DND-41 (cell line): ENCODE data around the gene LAMA2.

Experiments
- ATAC-seq: fragments of 200-7000 bp; cut with Tn5 transposase; 3 replicates; pipeline ENCODE4 v1.9.1; 2021; ENCODE audit warnings: low read depth; ENCODE audit not compliant: insufficient read depth
- DNase-seq: peaks from one replicate; pipeline ENCODE4 v3.0.0-alpha.2; 2020
- H2AFZ ChIP-seq: 2 replicates; pipeline ENCODE4 v1.6.0; 2012; ENCODE audit warnings: low read depth, low read length
- H3K27ac ChIP-seq: 2 replicates; pipeline ENCODE4 v1.5.1; 2012; ENCODE audit warnings: low read length, inconsistent platforms
- H3K27me3 ChIP-seq: fragments of 200-600 bp; sonication (generic); 2 replicates; pipeline ENCODE4 v1.6.0; 2012; ENCODE audit warnings: low read length, mild to moderate bottlenecking, inconsistent platforms; ENCODE audit not compliant: insufficient read depth, poor library complexity
- H3K36me3 ChIP-seq: 2 replicates; pipeline ENCODE4 v1.5.1; 2012; ENCODE audit warnings: low read length, inconsistent platforms; ENCODE audit not compliant: insufficient read depth
- H3K4me1 ChIP-seq: 2 replicates; pipeline ENCODE4 v1.5.1; 2012; ENCODE audit warnings: mild to moderate bottlenecking, low read length; ENCODE audit not compliant: insufficient read depth
- H3K4me2 ChIP-seq: 2 replicates; pipeline ENCODE4 v1.6.0; 2012; ENCODE audit warnings: mild to moderate bottlenecking, moderate library complexity, low read length, inconsistent platforms; ENCODE audit not compliant: insufficient read depth
- H3K4me3 ChIP-seq, 2 experiments: fragments of 200-600 bp in 1 of 2; shearing (Covaris generic) in 1 of 2; 2 replicates each; pipeline ENCODE4 v1.5.1; 2012 to 2016; ENCODE audit warnings: inconsistent platforms in 2 of 2, low read length in 2 of 2, mild to moderate bottlenecking in 2 of 2, low read depth in 1 of 2, moderate library complexity in 1 of 2
- H3K79me2 ChIP-seq: 2 replicates; pipeline ENCODE4 v1.6.0; 2012; ENCODE audit warnings: low read length, inconsistent platforms; ENCODE audit not compliant: insufficient read depth
- H3K9ac ChIP-seq: 2 replicates; pipeline ENCODE4 v1.6.0; 2012; ENCODE audit warnings: low read depth, mild to moderate bottlenecking, inconsistent platforms, low read length, moderate library complexity
- H3K9me3 ChIP-seq: 2 replicates; pipeline ENCODE4 v1.5.1; 2012; ENCODE audit warnings: low read length, moderate library complexity, mild to moderate bottlenecking, inconsistent platforms; ENCODE audit not compliant: insufficient read depth, severe bottlenecking
- H4K20me1 ChIP-seq: 2 replicates; pipeline ENCODE4 v1.6.0; 2012; ENCODE audit warnings: low read length; ENCODE audit not compliant: insufficient read depth
- EZH2 ChIP-seq: IDR thresholded peaks from 3 replicates; pipeline ENCODE4 v1.6.1; 2012; ENCODE audit warnings: borderline replicate concordance, low read depth, mild to moderate bottlenecking, moderate library complexity, low read length, inconsistent platforms; ENCODE audit not compliant: severe bottlenecking
- TF ChIP-seq, protein P1 (sequence below): IDR thresholded peaks from 2 replicates; pipeline ENCODE4 v1.5.1; 2012; ENCODE audit warnings: borderline replicate concordance, low read length, moderate library complexity, mild to moderate bottlenecking; ENCODE audit not compliant: poor library complexity, severe bottlenecking; ENCODE audit errors: extremely low read depth

LAMA2 gene

DNA sequence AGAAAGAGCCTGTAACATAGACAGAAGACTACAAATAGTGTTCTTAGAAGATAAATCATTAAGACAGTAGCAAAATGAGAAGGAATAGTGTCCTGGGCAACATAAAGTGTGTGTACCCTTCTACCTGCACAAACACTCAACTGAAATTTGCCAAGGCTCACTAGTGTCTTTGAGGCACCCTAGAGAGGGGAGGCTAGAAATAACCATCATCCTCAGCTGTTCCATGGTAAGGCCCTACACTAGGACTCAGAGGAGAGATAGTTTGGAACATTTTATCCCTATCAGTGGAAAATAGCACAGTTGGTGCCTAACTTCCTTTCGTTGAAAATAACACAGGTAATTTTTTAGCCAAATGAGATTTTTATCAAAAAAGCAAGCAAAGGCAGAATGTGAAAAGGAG lies 230.7 kb downstream of the LAMA2 start:
- no peak overlapping the region for H3K27ac ChIP-seq
- H3K79me2 ChIP-seq, result no peaks in the 10 kb centered on the region
- no peaks in the 10 kb centered on the region for H3K4me1 ChIP-seq
- no peaks in the 10 kb centered on the region for H3K36me3 ChIP-seq
- TF ChIP-seq, protein P1, sequence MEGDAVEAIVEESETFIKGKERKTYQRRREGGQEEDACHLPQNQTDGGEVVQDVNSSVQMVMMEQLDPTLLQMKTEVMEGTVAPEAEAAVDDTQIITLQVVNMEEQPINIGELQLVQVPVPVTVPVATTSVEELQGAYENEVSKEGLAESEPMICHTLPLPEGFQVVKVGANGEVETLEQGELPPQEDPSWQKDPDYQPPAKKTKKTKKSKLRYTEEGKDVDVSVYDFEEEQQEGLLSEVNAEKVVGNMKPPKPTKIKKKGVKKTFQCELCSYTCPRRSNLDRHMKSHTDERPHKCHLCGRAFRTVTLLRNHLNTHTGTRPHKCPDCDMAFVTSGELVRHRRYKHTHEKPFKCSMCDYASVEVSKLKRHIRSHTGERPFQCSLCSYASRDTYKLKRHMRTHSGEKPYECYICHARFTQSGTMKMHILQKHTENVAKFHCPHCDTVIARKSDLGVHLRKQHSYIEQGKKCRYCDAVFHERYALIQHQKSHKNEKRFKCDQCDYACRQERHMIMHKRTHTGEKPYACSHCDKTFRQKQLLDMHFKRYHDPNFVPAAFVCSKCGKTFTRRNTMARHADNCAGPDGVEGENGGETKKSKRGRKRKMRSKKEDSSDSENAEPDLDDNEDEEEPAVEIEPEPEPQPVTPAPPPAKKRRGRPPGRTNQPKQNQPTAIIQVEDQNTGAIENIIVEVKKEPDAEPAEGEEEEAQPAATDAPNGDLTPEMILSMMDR, result no peak
- no peak for TF ChIP-seq EZH2
- no peak overlapping the region for H3K4me2 ChIP-seq
- no peaks in the 10 kb centered on the region for H3K9me3 ChIP-seq
- no peak overlapping the region for H3K9ac ChIP-seq
- no peak overlapping the region for H2AFZ ChIP-seq
- DNase-seq, result no peak
- no peaks in the 10 kb centered on the region for H3K27me3 ChIP-seq
- no peaks in the 10 kb centered on the region for H4K20me1 ChIP-seq
- no peak for ATAC-seq
- no peak overlapping the region for H3K4me3 ChIP-seq

DNA sequence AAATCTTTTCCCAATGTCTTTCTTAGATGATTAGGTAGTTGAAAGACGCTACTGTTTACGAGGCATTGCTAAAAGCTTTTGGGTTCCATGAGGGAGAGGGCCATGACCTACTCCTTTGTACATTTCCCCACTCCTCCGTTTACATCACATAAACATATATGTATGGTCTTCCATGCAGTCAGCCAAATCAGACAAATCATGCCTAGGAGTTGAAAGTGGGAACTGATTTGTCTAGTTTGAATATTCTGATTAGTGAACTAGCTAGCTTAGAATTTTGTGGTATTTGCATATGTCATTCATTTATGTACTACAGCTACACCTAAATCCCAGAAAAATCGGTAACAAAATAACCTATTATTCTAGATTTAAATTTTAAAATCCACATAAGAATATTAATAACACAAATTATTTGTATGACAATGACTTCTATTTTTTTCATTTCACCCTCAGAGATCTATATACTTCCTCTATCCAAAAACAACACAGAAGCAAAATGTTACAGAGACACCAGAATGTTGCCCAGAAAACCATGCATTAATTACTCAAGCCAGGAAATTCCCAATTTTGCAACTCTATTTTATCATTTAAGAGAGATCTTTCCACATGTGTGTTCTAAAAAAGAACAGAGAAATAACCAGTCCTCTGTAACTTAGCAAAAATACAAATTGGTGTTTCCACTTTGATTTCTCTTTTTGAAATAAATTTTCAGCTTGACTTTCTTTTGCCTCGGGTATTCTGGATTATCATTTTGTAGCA lies 231.9 kb downstream of the LAMA2 start:
- Histone ChIP-seq H3K4me2 (no peak overlapping the region), H3K9ac (no peak overlapping the region)

DNA sequence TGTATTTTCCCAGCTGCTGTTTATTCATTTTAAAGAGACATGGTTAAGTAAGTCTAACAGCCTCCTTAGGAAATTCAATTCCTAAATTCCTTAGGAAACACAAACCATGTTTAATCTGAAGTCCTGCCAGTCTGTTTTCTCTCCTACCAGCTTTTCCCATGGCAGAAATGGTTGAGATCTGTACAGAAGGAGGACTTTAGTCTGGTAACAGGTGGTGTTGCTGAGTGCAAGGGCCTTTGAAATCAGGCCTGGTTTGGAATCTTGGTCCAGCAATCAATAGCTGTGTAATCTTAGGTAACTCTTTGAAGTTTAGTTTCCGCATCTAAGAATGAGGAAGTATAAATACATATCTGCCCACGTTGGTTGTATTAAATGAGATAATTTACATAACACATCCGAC lies 232.5 kb downstream of the LAMA2 start:
- Histone ChIP-seq H3K4me1 (no peaks in the 10 kb centered on the region), H3K9ac (no peak overlapping the region), H3K27ac (no peak overlapping the region), H3K4me3 (no peak overlapping the region), H3K36me3 (no peaks in the 10 kb centered on the region), H3K27me3 (no peaks in the 10 kb centered on the region), H3K4me2 (no peak overlapping the region), H2AFZ (no peak overlapping the region), H4K20me1 (no peaks in the 10 kb centered on the region), H3K9me3 (no peaks in the 10 kb centered on the region), H3K79me2 (no peaks in the 10 kb centered on the region)
- TF ChIP-seq EZH2, result no peak
- TF ChIP-seq, protein P1, result no peak
- no peak for DNase-seq
- no peak for ATAC-seq

More for the DNA sequence above, 231.9 kb downstream of the LAMA2 start:
- Histone ChIP-seq H4K20me1 (no peaks in the 10 kb centered on the region), H3K27ac (no peak overlapping the region), H3K36me3 (no peaks in the 10 kb centered on the region), H3K79me2 (no peaks in the 10 kb centered on the region), H2AFZ (no peak overlapping the region), H3K4me1 (no peaks in the 10 kb centered on the region), H3K9me3 (no peaks in the 10 kb centered on the region), H3K4me3 (no peak overlapping the region), H3K27me3 (no peaks in the 10 kb centered on the region)
- TF ChIP-seq EZH2, result no peak
- TF ChIP-seq, protein P1, result no peak
- no peak for ATAC-seq
- no peak for DNase-seq

DNA sequence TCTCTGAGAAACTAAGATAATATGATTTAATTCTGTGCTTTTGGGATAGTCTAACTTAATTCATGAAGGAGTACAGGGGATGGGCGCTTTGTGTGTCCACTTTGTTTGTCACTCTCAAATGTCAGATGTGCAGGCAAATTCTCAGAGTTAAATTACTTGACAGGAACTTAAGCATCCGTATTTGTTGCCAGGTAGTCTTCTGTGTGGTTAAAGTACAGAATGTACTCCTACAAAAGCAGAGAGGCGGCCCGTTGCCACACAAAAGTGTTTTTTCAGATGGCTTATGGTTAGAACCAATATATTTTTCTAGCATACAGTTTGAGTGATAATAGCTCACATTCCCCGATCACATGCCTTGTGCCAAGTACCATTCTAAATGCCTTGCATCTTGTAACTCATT lies 234.4 kb downstream of the LAMA2 start:
- TF ChIP-seq, protein P1, result no peak
- no peak for TF ChIP-seq EZH2
- Histone ChIP-seq H3K9me3 (no peaks in the 10 kb centered on the region), H3K36me3 (no peaks in the 10 kb centered on the region), H3K4me3 (no peak overlapping the region), H3K27ac (no peak overlapping the region), H3K9ac (no peak overlapping the region), H3K79me2 (no peaks in the 10 kb centered on the region), H4K20me1 (no peaks in the 10 kb centered on the region), H3K4me2 (no peak overlapping the region), H3K4me1 (no peaks in the 10 kb centered on the region), H2AFZ (no peak overlapping the region), H3K27me3 (no peaks in the 10 kb centered on the region)
- DNase-seq, result no peak
- ATAC-seq, result no peak
